WI38 (cell line): ENCODE measurements around the gene SLC44A4.

ENCODE experiments used
- H3K4me3 ChIP-seq: 2 replicates; pipeline ENCODE4 v1.5.1; 2011; ENCODE audit warnings: low read depth, mild to moderate bottlenecking, control low read depth, low read length
- CTCF ChIP-seq: IDR thresholded peaks from 2 replicates; pipeline ENCODE4 v1.5.1; 2012; ENCODE audit warnings: low read depth, mild to moderate bottlenecking, control low read depth, low read length

Gene SLC44A4

GRCh38 chr6:31883676-31884075 is 4.9 kb upstream of the SLC44A4 start:
- no peak overlapping the region for H3K4me3 ChIP-seq

DNA sequence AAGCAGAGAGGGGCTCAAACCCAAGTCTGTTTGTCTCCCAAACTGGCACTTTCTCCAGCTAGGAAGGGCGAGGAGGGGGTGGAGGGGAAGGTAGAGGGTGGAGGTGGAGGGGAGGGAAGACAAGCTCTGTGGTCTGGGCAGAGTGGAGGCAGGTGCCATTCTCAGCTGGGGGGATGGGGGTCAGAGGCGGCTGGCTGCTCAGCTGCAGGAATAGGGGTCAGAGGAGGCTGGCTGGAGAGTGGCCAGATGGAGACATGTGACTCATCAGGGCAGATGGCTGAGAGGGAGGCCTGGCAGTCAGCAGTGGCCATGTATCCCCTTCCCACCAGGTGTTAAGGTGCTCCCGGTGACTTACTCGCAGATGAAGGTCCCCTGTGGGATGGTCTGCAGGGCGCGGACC is 3.5 kb upstream of the SLC44A4 start:
- no peak overlapping the region for H3K4me3 ChIP-seq
- TF ChIP-seq CTCF = no peak

More at GRCh38 chr6:31883676-31884075, 4.9 kb upstream of the SLC44A4 start:
- TF ChIP-seq CTCF = no peak

GRCh38 chr6:31881136-31881859 is 2.5 kb upstream of the SLC44A4 start:
- no peak for TF ChIP-seq CTCF

DNA sequence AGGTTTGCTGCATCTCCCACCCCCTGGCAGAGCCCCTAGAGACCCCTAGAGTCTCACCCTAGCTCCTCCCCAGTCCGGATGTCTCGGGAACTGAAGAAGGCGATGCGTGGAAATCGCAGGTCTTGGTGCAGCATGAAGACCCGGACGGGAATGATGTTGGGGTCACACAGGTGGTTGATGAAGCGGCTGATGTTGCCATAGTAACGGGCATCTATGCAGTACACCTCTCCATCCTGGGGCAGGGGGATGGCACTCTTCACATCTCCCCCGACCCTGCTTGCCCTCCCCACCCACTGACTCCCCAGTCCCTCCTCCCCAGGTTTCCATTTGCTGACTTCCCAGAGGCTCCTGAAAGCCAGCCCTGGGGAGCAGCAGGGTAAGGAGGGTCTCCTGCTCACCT is 1.8 kb upstream of the SLC44A4 start:
- no peak for TF ChIP-seq CTCF
- no peak overlapping the region for H3K4me3 ChIP-seq

More at GRCh38 chr6:31881136-31881859, 2.5 kb upstream of the SLC44A4 start:
- no peak overlapping the region for H3K4me3 ChIP-seq

DNA sequence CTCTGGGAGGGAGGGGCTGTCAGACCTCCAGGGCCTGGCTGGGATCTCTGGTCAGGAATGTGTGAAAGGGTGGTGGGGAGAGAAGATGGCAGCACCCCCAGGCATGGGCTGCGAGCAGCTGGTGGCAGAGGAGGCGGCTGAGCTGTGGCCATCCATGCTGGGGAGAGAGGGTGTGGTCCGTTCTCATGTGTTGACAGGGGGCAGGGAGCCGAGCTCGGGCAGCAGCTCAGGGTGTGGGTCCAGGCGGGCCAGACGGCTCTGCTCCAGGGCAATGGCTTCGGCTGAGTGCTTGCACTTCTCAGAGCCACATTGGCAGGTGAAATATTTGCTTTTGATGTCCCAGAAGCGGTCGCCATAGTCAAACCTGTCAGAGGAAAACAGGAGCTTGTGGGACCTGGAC is 1.1 kb upstream of the SLC44A4 start:
- H3K4me3 ChIP-seq = no peak overlapping the region

DNA sequence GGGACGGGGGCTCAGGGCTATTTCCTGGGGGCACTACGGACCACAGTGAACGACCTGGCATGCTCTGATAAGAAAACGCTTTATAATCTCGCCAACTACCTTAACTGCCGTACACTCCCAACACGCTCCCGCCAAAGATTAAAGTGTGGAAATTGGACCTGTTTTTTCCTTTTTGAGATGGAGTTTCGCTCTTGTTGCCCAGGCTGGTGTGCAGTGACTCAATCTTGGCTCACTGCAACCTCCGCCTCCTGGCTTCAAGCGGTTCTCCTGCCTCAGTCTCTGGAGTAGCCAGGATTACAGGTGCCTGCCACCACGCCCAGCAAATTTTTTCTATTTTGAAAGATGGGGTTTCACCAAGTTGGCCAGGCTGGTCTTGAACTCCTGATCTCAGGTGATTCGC is 346 bp upstream of the SLC44A4 start:
- no peak overlapping the region for H3K4me3 ChIP-seq
- no peak for TF ChIP-seq CTCF

More for the DNA sequence above, 1.1 kb upstream of the SLC44A4 start:
- no peak for TF ChIP-seq CTCF

GRCh38 chr6:31878222-31878621 is 575 bp downstream of the SLC44A4 start:
- TF ChIP-seq CTCF = no peak
- no peak overlapping the region for H3K4me3 ChIP-seq
